ENCODE measurements around the gene AKAP13. TPM values are rescaled to one million over a fixed set of nuclear protein-coding genes. Genes with fewer than 3 reads are reported as not detected.
A peak's percentile ranks its signal among the peaks of the same experiment; 100 is the strongest.

The AKAP13 gene
- total and polyA plus RNA-seq, 2 of the 8 experiments (the other 6 are each of a cell fraction or from before 2014, with no cell fraction given): 14.0 to 46.2 TPM

GRCh38 chr15:85753791-85754452 is 373.5 kb downstream of the AKAP13 start:
- 96% methylated on average over 9 of the region's 10 CpGs; no CpG with 5 or more reads in 1 of the 2 experiments for WGBS, 2 experiments (ENCODE audit: extremely low coverage in 1 of 2, insufficient coverage in 1 of 2, insufficient read length in 1 of 2, insufficient replicate concordance in 2 of 2, low coverage in 1 of 2, low lambda C conversion rate in 2 of 2, missing lambda C conversion rate in 1 of 2)
- CTCF ChIA-PET (ENCODE audit: partially characterized antibody): interaction anchor here (0.6 to 1.7 kb wide), 4 partner anchors 44 to 86 kb away, joined by 3 to 5 read pairs (median 4); no protein-coding TSS in a partner anchor
- FAIRE-seq: no peak

More at GRCh38 chr15:85753791-85754452, 373.5 kb downstream of the AKAP13 start:
- no peak for TF ChIP-seq YY1 (IDR thresholded peaks at IDR 0.05; ENCODE audit: low read depth, low read length)
- no peak for TF ChIP-seq KDM4A (IDR thresholded peaks at IDR 0.05; ENCODE audit: low read depth, low read length, severe bottlenecking)
- no peak for TF ChIP-seq ATF3 (IDR thresholded peaks at IDR 0.05; ENCODE audit: insufficient read depth, low read depth, low read length)
- no peak for TF ChIP-seq TCF12 (IDR thresholded peaks at IDR 0.05; ENCODE audit: low read depth, low read length)
- no peak for TF ChIP-seq SP1 (IDR thresholded peaks at IDR 0.05; ENCODE audit: low read depth, low read length)
- TF ChIP-seq EP300 (IDR thresholded peaks at IDR 0.05; ENCODE audit: borderline replicate concordance in 1 of 2, low read depth in 2 of 2, low read length in 2 of 2): no peak
- no peak for TF ChIP-seq SIRT6 (IDR thresholded peaks at IDR 0.05; ENCODE audit: low read length)
- Histone ChIP-seq H3K4me3 (ENCODE audit: extremely low read depth in 1 of 4, insufficient read depth in 2 of 4, low read depth in 3 of 4, low read length in 4 of 4) (no peak overlapping the region), H3K4ac (replicated peaks; ENCODE audit: insufficient read length, low read depth, low read length) (no peak overlapping the region), H3K27me3 (replicated peaks in 1 of 4; ENCODE audit: control insufficient read depth in 3 of 4, extremely low read depth in 1 of 4, insufficient read depth in 3 of 4, low read length in 3 of 4) (no peaks in the 10 kb centered on the region), H3K18ac (ENCODE audit: extremely low read depth, low read length) (no peak overlapping the region), H3K23me2 (ENCODE audit: low read depth, low read length) (peaks cover 2% of the 10 kb centered on the region; the same call in 1 of the 2 replicates), H3K9ac (replicated peaks in 1 of 4; ENCODE audit: extremely low read depth in 1 of 4, low read depth in 3 of 4, low read length in 3 of 4) (no peak overlapping the region), H4K5ac (ENCODE audit: insufficient read length, low read depth, low read length) (no peak overlapping the region), H2BK5ac (ENCODE audit: low read depth, low read length) (peak overlapping the region; percentile 71; the same call in 1 of the 2 replicates), H3K36me3 (ENCODE audit: control insufficient read depth in 2 of 4, insufficient read depth in 4 of 4, low read length in 3 of 4) (peaks cover 0 to 7% (median 1%) of the 10 kb centered on the region in 4 experiments; a peak in 3 of 8 replicates), H3K79me1 (ENCODE audit: low read depth, low read length) (peaks cover 5% of the 10 kb centered on the region), H3K4me1 (replicated peaks in 1 of 4; ENCODE audit: control insufficient read depth in 3 of 4, insufficient read depth in 4 of 4, low read length in 3 of 4) (peaks cover 6 to 36% (median 27%) of the 10 kb centered on the region in 4 experiments), H3K23ac (ENCODE audit: insufficient read length) (no peak overlapping the region), H2AFZ (ENCODE audit: low read length) (no peak overlapping the region), H2BK120ac (replicated peaks; ENCODE audit: low read depth, low read length) (no peak overlapping the region), H3K27ac (ENCODE audit: low read depth, low read length) (no peak overlapping the region), H3K14ac (ENCODE audit: insufficient read length) (no peak overlapping the region), H3K4me2 (ENCODE audit: insufficient read depth in 1 of 2, low read depth in 2 of 2, low read length in 2 of 2) (no peak overlapping the region), H4K91ac (replicated peaks; ENCODE audit: insufficient read length, low read length) (no peak overlapping the region), H3K56ac (replicated peaks; ENCODE audit: insufficient read length, low read depth, low read length) (no peak overlapping the region), H2AK5ac (ENCODE audit: low read depth, low read length) (no peak overlapping the region), H3K9me3 (ENCODE audit: insufficient read depth in 2 of 2, low read depth in 1 of 2, low read length in 1 of 2) (no peaks in the 10 kb centered on the region), H2BK15ac (ENCODE audit: low read length) (no peak overlapping the region), H4K8ac (ENCODE audit: extremely low read depth, insufficient read depth, low read length) (no peak overlapping the region), H2BK12ac (ENCODE audit: low read depth, low read length) (no peak overlapping the region), H4K20me1 (replicated peaks in 1 of 2; ENCODE audit: control insufficient read depth in 1 of 2, insufficient read depth in 2 of 2, low read length in 2 of 2) (peaks cover 0 to 7% of the 10 kb centered on the region in 2 experiments), H2BK20ac (ENCODE audit: low read length) (no peak overlapping the region), H3K79me2 (ENCODE audit: control insufficient read depth in 1 of 2, insufficient read depth in 2 of 2, low read length in 2 of 2) (no peaks in the 10 kb centered on the region)
- POLR2A ChIA-PET (ENCODE audit: partially characterized antibody): no interaction called here
- DNase-seq (ENCODE audit: low read depth in 1 of 2, low spot score in 2 of 2): no peak

All from H1 (cell line).